Peyer's patch (tissue), 4 donors: ENCODE results near the gene ISG20L2.

Experiments
- CTCF ChIP-seq, 6 experiments: fragments of 450-650 bp in 4 of 6; fragments of 200-600 bp in 2 of 6; sonication (generic) in 1 of 6; IDR thresholded peaks; one replicate each; pipeline ENCODE4 v1.5.1; 2017 to 2019; ENCODE audit warnings: antibody characterized with exemption in 6 of 6, mild to moderate bottlenecking in 3 of 6, moderate library complexity in 1 of 6
- POLR2A ChIP-seq, 2 donors: fragments of 450-650 bp; IDR thresholded peaks; one replicate each; pipeline ENCODE4 v1.5.1; 2017; ENCODE audit warnings: antibody characterized with exemption in 2 of 2, mild to moderate bottlenecking in 2 of 2, moderate library complexity in 2 of 2

DNA sequence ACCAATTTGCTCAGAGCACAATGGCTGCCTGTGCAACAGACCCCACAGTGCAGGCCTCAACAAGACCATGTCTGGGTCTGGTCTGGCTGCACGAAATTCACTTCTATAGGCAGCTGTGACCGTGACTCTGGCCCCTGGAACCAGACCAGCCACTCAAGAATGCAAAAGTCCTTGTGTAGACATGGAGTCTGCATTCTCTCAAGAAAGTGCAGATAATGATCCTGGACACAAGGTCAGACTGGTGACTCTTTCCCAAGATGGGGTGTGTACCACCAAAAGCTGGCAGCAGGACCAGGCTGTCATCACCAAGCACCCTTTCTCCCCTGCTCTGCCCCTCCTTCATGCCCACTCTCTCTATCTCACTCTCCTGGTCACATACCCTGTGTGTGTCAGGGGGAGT is 7.4 kb downstream of the ISG20L2 start:
- TF ChIP-seq CTCF (IDR thresholded peaks at IDR 0.05) (no peak), POLR2A (IDR thresholded peaks at IDR 0.05) (no peak)
